Adrenal gland (tissue), 12 donors: ENCODE measurements around the gene KDM4C. TPM values are rescaled to one million over a fixed set of nuclear protein-coding genes. Genes with fewer than 3 reads are reported as not detected.

Experiments used
- DNase-seq, 7 donors: peaks; one replicate each; pipeline ENCODE4 v3.0.0-alpha.2; 2019 to 2020
- H3K27ac ChIP-seq, 5 donors: fragments of 200-600 bp; sonication (generic) in 4 of 5; 1 replicate in 3 of 5; 2 replicates in 2 of 5; pipeline versions ENCODE4 v1.5.1 to v1.8.0; 2016 to 2020; ENCODE audit warnings: mild to moderate bottlenecking in 1 of 5
- H3K27me3 ChIP-seq: fragments of 200-600 bp; 2 replicates; pipeline ENCODE4 v1.8.0; 2021
- H3K36me3 ChIP-seq, 2 donors: fragments of 200-600 bp; replicated peaks in 1 of 2; 1 replicate in 1 of 2; 2 replicates in 1 of 2; pipeline versions ENCODE4 v1.5.1 to v1.8.0; 2018 to 2022
- H3K4me1 ChIP-seq, 2 donors: fragments of 200-600 bp; replicated peaks in 1 of 2; 1 replicate in 1 of 2; 2 replicates in 1 of 2; pipeline versions ENCODE4 v1.5.1 to v1.8.0; 2018 to 2021
- H3K4me3 ChIP-seq, 4 donors: fragments of 200-600 bp; sonication (generic) in 3 of 4; one replicate each; pipeline ENCODE4 v1.5.1; 2016 to 2018
- H3K9me3 ChIP-seq, 3 donors: fragments of 200-600 bp; sonication (generic) in 1 of 3; replicated peaks in 1 of 3; 1 replicate in 2 of 3; 2 replicates in 1 of 3; pipeline versions ENCODE4 v1.5.1 to v1.8.0; 2016 to 2021
- CTCF ChIP-seq, 6 experiments: fragments of 450-650 bp in 4 of 6; fragments of 200-600 bp in 2 of 6; sonication (generic) in 1 of 6; IDR thresholded peaks; 1 replicate in 5 of 6; 2 replicates in 1 of 6; pipeline versions ENCODE4 v1.5.1 to v1.8.0; 2016 to 2021; ENCODE audit warnings: antibody characterized with exemption in 6 of 6, mild to moderate bottlenecking in 2 of 6, moderate library complexity in 1 of 6
- POLR2A ChIP-seq, 2 donors: fragments of 450-650 bp; IDR thresholded peaks; one replicate each; pipeline ENCODE4 v1.6.1; 2017; ENCODE audit warnings: antibody characterized with exemption in 2 of 2, mild to moderate bottlenecking in 2 of 2, moderate library complexity in 1 of 2
- WGBS, 4 donors: extraction: QIAGEN DNeasy Blood & Tissue Kit in 2 of 4; methylation state at CpG; one replicate each; pipeline versions ENCODE4 v1.1.5 to v1.1.7; 2013 to 2017; 5-methylcytosine and 5-hydroxymethylcytosine counted together
- intact Hi-C, 2 donors: fragments of 100-400 bp; cut with DNase I; formaldehyde crosslinking; loops; one replicate each; pipeline versions ENCODE4 v1.14.1 to v1.15.0; 2022 to 2023
- polyA plus RNA-seq, 3 donors: library from polyadenylated mRNA; stranded (reverse); fragments of 200-250 nt in 2 of 3; fragments of 350-450 nt in 1 of 3; fragmentation: Illumina TruSeq in 1 of 3; extraction: RNeasy Lipid Tissue Mini Kit (QIAGEN cat#74804) in 1 of 3; gene quantifications; one replicate each; pipeline ENCODE4 v1.2.3, GENCODE V29; 2013 to 2014
- total RNA-seq, 9 donors: library from RNA; depleted of rRNA in 4 of 9; stranded (reverse); fragments of >200 nt in 4 of 9; fragments of 120-200 nt in 1 of 9; fragmentation: NEBNext Ultra II Directional in 1 of 9; extraction: Animal tissue kit (Norgen Biotek cat#: 25700) in 1 of 9; gene quantifications; one replicate each; pipeline versions ENCODE4 v1.1.0 to v1.2.4, GENCODE V29; 2013 to 2023
- donor health status: healthy with polysubstance abuse.
- donor health status: Bipolar disorder and iron deficiency.
- donor health status: DM: yes; HTN: yes; CAD: no.
- donor health status: DM: no; HTN: no; CAD: no.
- donor health status: DM: no; HTN: no; CAD: no.
- donor health status: DM: yes; HTN: yes; CAD: no.

Gene KDM4C
- total and polyA plus RNA-seq, 12 donors: 7.9 to 33.4 (median 23.3) TPM

DNA sequence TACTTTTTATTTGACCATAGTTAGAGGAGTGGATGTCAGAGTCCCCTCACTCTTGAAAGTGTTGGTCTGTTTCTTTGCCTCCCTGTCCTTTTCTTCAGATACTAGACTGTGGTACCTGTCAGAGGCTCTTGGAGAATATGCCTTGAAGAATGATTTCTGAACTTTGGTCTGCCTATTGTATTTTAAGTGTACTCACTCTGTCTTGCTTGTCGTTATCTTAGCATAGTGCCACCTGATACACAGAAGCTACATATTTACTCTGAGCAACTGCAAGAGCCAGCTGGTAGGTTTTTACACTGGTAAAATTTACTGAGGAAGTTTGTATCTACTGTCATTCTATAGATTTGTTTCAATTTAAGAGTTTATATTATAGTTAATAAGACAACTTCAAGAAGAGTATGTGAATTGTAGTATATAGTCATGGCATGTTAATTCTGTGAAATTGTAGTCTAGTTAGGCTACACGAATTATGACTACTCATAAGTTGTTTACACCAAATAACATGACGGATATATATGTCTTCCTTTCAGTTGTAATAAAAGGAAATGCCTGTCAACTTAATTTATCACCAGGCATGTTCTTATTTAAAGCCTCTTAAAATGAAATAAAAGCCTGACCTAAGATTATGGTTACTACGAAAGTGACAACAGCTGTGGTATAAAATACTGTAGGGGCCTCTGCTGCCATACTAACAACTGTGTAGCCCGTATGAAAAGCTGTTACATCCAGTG is 201.7 kb downstream of the KDM4C start:
- Histone ChIP-seq H3K4me1 (peaks cover 4 to 12% of the 10 kb centered on the region in 2 donors), H3K27me3 (no peaks in the 10 kb centered on the region), H3K27ac (no peak overlapping the region), H3K4me3 (no peak overlapping the region), H3K36me3 (no peaks in the 10 kb centered on the region), H3K9me3 (no peaks in the 10 kb centered on the region)
- no peak for DNase-seq
- no peak for TF ChIP-seq POLR2A (IDR thresholded peaks at IDR 0.05)
- no peak for TF ChIP-seq CTCF (IDR thresholded peaks at IDR 0.05)
- WGBS, 4 donors: 68 to 79% (median 75%) methylated on average over 5 of the region's 5 CpGs
- intact Hi-C loops: no loop called here

- no peaks in the 10 kb centered on the region for H3K36me3 ChIP-seq
- H3K27me3 ChIP-seq: no peaks in the 10 kb centered on the region
- DNase-seq: no peak
- H3K9me3 ChIP-seq: no peaks in the 10 kb centered on the region
- TF ChIP-seq POLR2A (IDR thresholded peaks at IDR 0.05) (no peak), CTCF (IDR thresholded peaks at IDR 0.05) (no peak)
- WGBS, 4 donors: 91 to 97% (median 95%) methylated on average over 3 of the region's 3 CpGs
- no peak overlapping the region for H3K4me3 ChIP-seq
- intact Hi-C loops: no loop called here
- H3K27ac ChIP-seq: no peak overlapping the region
- peaks cover 0 to 2% of the 10 kb centered on the region in 2 donors for H3K4me1 ChIP-seq
These were observed 203.0 kb downstream of the KDM4C start for GRCh38 chr9:6960777-6961176.

GRCh38 chr9:6961845-6962522 is 204.2 kb downstream of the KDM4C start:
- no peaks in the 10 kb centered on the region for H3K27me3 ChIP-seq
- intact Hi-C loops: no loop called here
- no peak overlapping the region for H3K4me3 ChIP-seq
- H3K4me1 ChIP-seq: no peaks in the 10 kb centered on the region
- DNase-seq: no peak
- H3K27ac ChIP-seq: no peak overlapping the region
- H3K9me3 ChIP-seq: no peaks in the 10 kb centered on the region
- 68 to 79% (median 75%) methylated on average over 5 of the region's 5 CpGs for WGBS, 4 donors
- no peaks in the 10 kb centered on the region for H3K36me3 ChIP-seq
- TF ChIP-seq POLR2A (IDR thresholded peaks at IDR 0.05): no peak

- 82 to 92% (median 87%) methylated on average over 1 of the region's 1 CpG for WGBS, 4 donors
- Histone ChIP-seq H3K4me1 (no peaks in the 10 kb centered on the region), H3K4me3 (no peak overlapping the region), H3K27ac (no peak overlapping the region), H3K9me3 (no peaks in the 10 kb centered on the region), H3K36me3 (no peaks in the 10 kb centered on the region), H3K27me3 (no peaks in the 10 kb centered on the region)
- no peak for DNase-seq
- TF ChIP-seq POLR2A (IDR thresholded peaks at IDR 0.05) (no peak), CTCF (IDR thresholded peaks at IDR 0.05) (no peak)
- intact Hi-C loops: no loop called here
These were observed 207.8 kb downstream of the KDM4C start for GRCh38 chr9:6965566-6965965.
